Skeletal muscle tissue (tissue), 4 donors: ENCODE data around the gene SGCG. TPM values are rescaled to one million over a fixed set of nuclear protein-coding genes. Genes with fewer than 3 reads are reported as not detected.
A peak's percentile ranks its signal among the peaks of the same experiment; 100 is the strongest.

ENCODE experiments used
- H3K27ac ChIP-seq: one replicate; pipeline ENCODE4 v1.7.0; 2013; ENCODE audit warnings: mild to moderate bottlenecking, low read depth, low read length, inconsistent platforms
- H3K27me3 ChIP-seq, 3 donors: one replicate each; pipeline ENCODE4 v1.7.0; 2013; ENCODE audit warnings: low read length in 3 of 3; ENCODE audit not compliant: control insufficient read depth in 3 of 3, insufficient read depth in 3 of 3
- H3K36me3 ChIP-seq, 3 donors: one replicate each; pipeline ENCODE4 v1.7.0; 2013; ENCODE audit warnings: low read length in 3 of 3; ENCODE audit not compliant: control insufficient read depth in 3 of 3, insufficient read depth in 3 of 3
- H3K4me1 ChIP-seq, 3 donors: one replicate each; pipeline ENCODE4 v1.7.0; 2013; ENCODE audit warnings: low read length in 3 of 3, mild to moderate bottlenecking in 3 of 3; ENCODE audit not compliant: control insufficient read depth in 3 of 3, insufficient read depth in 3 of 3
- H3K4me3 ChIP-seq, 3 donors: one replicate each; pipeline ENCODE4 v1.7.0; 2013; ENCODE audit warnings: low read length in 3 of 3
- H3K9ac ChIP-seq, 3 donors: one replicate each; pipeline ENCODE4 v1.7.0; 2013; ENCODE audit warnings: low read length in 3 of 3, mild to moderate bottlenecking in 3 of 3, moderate library complexity in 2 of 3, low read depth in 1 of 3
- H3K9me3 ChIP-seq, 3 donors: one replicate each; pipeline ENCODE4 v1.7.0; 2013; ENCODE audit warnings: low read length in 3 of 3; ENCODE audit not compliant: control insufficient read depth in 3 of 3
- total RNA-seq: library from RNA; depleted of rRNA; stranded (reverse); fragments of >200 nt; gene quantifications from one replicate; pipeline ENCODE4 v1.2.3, GENCODE V29; 2014
- donor health status: Osteomylitis.

The SGCG gene
- total RNA-seq, 1 donor from 2014 or later = 60.0 TPM

GRCh38 chr13:23348262-23349127 lies 167.7 kb downstream of the SGCG start:
- Histone ChIP-seq H3K9ac (no peak overlapping the region), H3K27ac (peak overlapping the region; percentile 16)

GRCh38 chr13:23349161-23349897 lies 168.6 kb downstream of the SGCG start:
- no peaks in the 10 kb centered on the region for H3K9me3 ChIP-seq
- H3K27ac ChIP-seq = no peak overlapping the region
- peaks cover 7 to 13% (median 12%) of the 10 kb centered on the region in 3 donors for H3K4me1 ChIP-seq
- no peaks in the 10 kb centered on the region for H3K27me3 ChIP-seq
- H3K9ac ChIP-seq = no peak overlapping the region
- no peak overlapping the region for H3K4me3 ChIP-seq
- H3K36me3 ChIP-seq = peaks cover 5 to 31% (median 31%) of the 10 kb centered on the region in 3 donors

More at GRCh38 chr13:23348262-23349127, 167.7 kb downstream of the SGCG start:
- H3K36me3 ChIP-seq = peaks cover 5 to 31% (median 30%) of the 10 kb centered on the region in 3 donors
- peaks cover 7 to 13% (median 12%) of the 10 kb centered on the region in 3 donors for H3K4me1 ChIP-seq
- H3K27me3 ChIP-seq = no peaks in the 10 kb centered on the region
- no peak overlapping the region for H3K4me3 ChIP-seq
- no peaks in the 10 kb centered on the region for H3K9me3 ChIP-seq

- H3K4me1 ChIP-seq = peaks cover 7 to 13% (median 12%) of the 10 kb centered on the region in 3 donors
- H3K9ac ChIP-seq = no peak overlapping the region
- H3K9me3 ChIP-seq = no peaks in the 10 kb centered on the region
- H3K27ac ChIP-seq = no peak overlapping the region
- H3K4me3 ChIP-seq = no peak overlapping the region
- no peaks in the 10 kb centered on the region for H3K27me3 ChIP-seq
- H3K36me3 ChIP-seq = peaks cover 12 to 37% (median 36%) of the 10 kb centered on the region in 3 donors
Measured at GRCh38 chr13:23350009-23350408, 169.2 kb downstream of the SGCG start.

GRCh38 chr13:23352161-23352560 lies 171.4 kb downstream of the SGCG start:
- Histone ChIP-seq H3K27ac (no peak overlapping the region), H3K36me3 (peaks cover 26 to 55% (median 46%) of the 10 kb centered on the region in 3 donors), H3K27me3 (no peaks in the 10 kb centered on the region)

GRCh38 chr13:23354520-23354919 lies 173.7 kb downstream of the SGCG start:
- peaks cover 26 to 56% (median 44%) of the 10 kb centered on the region in 3 donors for H3K36me3 ChIP-seq

More at GRCh38 chr13:23352161-23352560, 171.4 kb downstream of the SGCG start:
- Histone ChIP-seq H3K4me1 (peaks cover 7 to 13% (median 12%) of the 10 kb centered on the region in 3 donors), H3K9me3 (no peaks in the 10 kb centered on the region), H3K9ac (no peak overlapping the region), H3K4me3 (no peak overlapping the region)

GRCh38 chr13:23356368-23356767 lies 175.6 kb downstream of the SGCG start:
- Histone ChIP-seq H3K27me3 (no peaks in the 10 kb centered on the region), H3K9ac (no peak overlapping the region), H3K4me3 (no peak overlapping the region), H3K27ac (no peak overlapping the region), H3K9me3 (no peaks in the 10 kb centered on the region), H3K36me3 (peaks cover 26 to 58% (median 38%) of the 10 kb centered on the region in 3 donors), H3K4me1 (no peaks in the 10 kb centered on the region)

More at GRCh38 chr13:23354520-23354919, 173.7 kb downstream of the SGCG start:
- Histone ChIP-seq H3K27ac (no peak overlapping the region), H3K27me3 (no peaks in the 10 kb centered on the region), H3K9ac (no peak overlapping the region), H3K9me3 (no peaks in the 10 kb centered on the region), H3K4me3 (no peak overlapping the region), H3K4me1 (no peaks in the 10 kb centered on the region)

- H3K4me1 ChIP-seq = peaks cover 0 to 6% (median 3%) of the 10 kb centered on the region in 3 donors
- H3K9ac ChIP-seq = no peak overlapping the region
- H3K4me3 ChIP-seq = no peak overlapping the region
- H3K27me3 ChIP-seq = no peaks in the 10 kb centered on the region
- H3K27ac ChIP-seq = no peak overlapping the region
- H3K9me3 ChIP-seq = no peaks in the 10 kb centered on the region
- H3K36me3 ChIP-seq = peaks cover 26 to 53% (median 40%) of the 10 kb centered on the region in 3 donors
Measured at GRCh38 chr13:23357349-23357748, 176.6 kb downstream of the SGCG start.

GRCh38 chr13:23359882-23360281 lies 179.1 kb downstream of the SGCG start:
- Histone ChIP-seq H3K27me3 (no peaks in the 10 kb centered on the region), H3K9me3 (no peaks in the 10 kb centered on the region), H3K9ac (no peak overlapping the region), H3K4me3 (no peak overlapping the region), H3K4me1 (peaks cover 0 to 6% (median 3%) of the 10 kb centered on the region in 3 donors), H3K36me3 (peaks cover 27 to 54% (median 41%) of the 10 kb centered on the region in 3 donors), H3K27ac (no peak overlapping the region)

- H3K9ac ChIP-seq = no peak overlapping the region
- H3K9me3 ChIP-seq = no peaks in the 10 kb centered on the region
- H3K4me3 ChIP-seq = no peak overlapping the region
- H3K36me3 ChIP-seq = peaks cover 21 to 54% (median 54%) of the 10 kb centered on the region in 3 donors
- no peaks in the 10 kb centered on the region for H3K27me3 ChIP-seq
- peaks cover 0 to 6% (median 3%) of the 10 kb centered on the region in 3 donors for H3K4me1 ChIP-seq
- H3K27ac ChIP-seq = no peak overlapping the region
Measured at GRCh38 chr13:23365652-23366051, 184.9 kb downstream of the SGCG start.
